RPMI8226 (cell line): Measurements from ENCODE around the gene RASSF10.

Source experiments
- DNase-seq: peaks from one replicate; pipeline ENCODE4 v3.0.0-alpha.2; 2015

RASSF10 gene

DNA sequence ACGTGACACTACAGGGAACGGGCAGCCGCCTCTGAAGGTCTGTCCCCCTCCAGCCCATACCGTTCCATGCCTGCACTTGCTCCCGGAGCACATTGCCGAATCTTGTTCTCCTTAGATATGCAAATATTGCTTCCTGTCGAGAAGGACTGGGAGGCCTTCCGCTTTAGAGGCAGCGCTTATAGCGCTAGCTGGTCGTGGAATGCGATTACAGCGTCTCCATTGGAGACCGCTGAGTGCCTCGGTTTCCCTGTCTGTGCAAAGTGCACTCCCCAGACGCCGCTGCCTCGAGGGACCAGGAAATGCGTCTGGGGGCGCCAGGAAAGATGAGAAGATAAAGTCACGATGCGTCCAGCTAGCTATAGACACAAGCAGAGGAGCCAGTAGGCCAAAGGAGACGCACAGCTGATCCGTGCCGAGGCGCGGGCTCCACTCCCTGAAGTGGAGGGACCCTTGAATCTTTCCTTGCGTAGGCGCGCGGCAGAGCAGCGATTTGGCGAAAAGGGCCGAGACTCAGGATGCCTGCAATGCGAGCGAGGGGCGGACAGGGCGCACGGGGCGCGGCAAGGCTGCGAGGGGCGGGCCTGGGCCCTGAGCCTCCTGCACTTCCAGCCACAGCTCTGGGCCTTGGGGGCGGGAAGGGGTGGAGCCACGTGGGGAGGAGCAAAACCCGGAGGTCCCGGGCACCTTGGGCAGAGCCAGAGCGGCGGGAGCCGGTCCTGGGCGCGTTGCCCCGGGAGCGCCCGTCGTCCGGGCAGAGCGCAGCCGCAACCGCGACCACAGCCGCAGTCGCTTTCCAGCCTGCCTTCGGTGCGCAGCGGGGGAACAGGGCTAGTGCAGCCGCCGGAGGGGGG lies at the start of gene RASSF10:
RASSF10 (plus strand) TSS at position 692 of the 851 bp plus-strand sequence. CDS start 261 bp downstream, outside the sequence.
- DNase-seq, result no peak

DNA sequence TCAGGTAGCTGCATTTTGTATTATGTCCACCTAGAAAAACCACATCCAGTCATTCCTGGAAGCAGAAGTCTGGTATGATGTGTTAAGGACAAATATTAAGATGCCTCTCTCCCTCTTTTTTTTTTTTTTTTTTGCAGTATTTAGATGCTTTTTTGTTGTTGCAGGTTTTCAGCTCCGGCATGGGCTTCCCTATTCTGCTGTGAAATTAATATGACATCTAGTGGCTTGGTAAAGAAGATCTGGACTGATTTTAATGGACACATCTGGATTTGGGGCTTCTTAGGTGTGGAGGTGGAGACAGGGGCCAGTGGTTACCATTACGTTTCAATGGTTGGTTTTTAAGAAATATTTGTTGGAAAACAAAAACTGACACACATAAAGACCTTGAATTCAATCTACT lies 47.5 kb upstream of the RASSF10 start:
- no peak for DNase-seq

DNA sequence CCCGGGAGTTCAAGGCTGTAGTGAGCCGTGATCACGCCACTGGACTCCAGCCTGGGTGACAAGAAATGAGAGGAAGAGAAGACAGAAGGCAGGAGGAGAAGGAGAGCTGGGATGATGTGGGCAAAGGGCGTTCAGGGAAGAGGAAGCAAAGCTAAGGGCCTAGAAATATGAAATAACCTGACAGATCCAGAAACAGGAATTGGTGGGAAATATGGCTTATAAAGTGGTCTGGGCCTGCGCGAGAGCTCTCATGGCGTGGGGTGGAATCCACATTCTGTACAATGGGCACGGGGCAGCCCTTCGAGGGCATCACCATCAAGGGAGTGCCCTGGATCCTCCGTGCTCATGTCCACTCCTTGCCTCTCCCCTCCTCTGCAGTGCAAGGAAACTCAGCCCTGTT lies 46.8 kb upstream of the RASSF10 start:
- no peak for DNase-seq

DNA sequence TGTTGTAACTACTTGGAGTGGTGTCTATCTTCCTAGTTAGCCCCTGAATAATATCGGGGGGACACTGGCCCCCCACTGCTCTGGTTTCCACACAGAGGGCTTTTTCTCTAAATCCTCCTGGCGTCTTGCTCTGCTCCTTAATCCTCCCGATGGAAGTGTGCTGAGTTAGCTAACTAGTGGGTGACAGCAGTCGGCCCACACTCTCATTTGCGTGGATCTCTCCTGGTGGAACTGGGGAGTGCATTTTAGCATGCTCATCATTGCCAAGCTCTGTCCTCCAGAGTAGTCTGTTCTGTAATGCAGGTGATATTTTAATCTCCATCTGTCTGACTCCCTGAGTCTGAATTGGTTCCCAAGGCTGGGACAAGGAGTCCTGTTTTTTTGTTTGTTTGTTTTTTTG lies 46.1 kb upstream of the RASSF10 start:
- no peak for DNase-seq

- peak; percentile 65 for DNase-seq
Measured at GRCh38 chr11:12963792-12964536, 45.2 kb upstream of the RASSF10 start.

- no peak for DNase-seq
Measured at GRCh38 chr11:12964650-12965049, 44.5 kb upstream of the RASSF10 start.

GRCh38 chr11:12966002-12966401 lies 43.1 kb upstream of the RASSF10 start:
- no peak for DNase-seq

DNA sequence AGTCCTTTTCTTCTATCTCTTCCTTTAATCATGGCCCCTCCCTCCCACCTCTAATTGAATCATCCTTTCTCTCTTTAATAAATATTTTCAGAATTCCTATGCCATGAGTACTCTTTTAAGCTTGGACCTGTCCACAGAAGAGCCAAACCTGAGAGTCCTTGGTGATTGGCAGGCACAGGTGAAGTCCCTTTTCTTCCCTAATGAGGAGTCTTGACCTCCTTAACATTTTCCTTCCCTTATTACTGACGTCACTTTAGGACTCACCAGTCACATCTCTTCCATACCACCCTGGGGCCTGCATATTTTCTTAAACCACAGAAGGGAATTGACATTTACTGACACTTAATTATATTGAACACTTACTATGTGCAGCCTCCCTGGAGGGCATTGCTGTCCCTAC lies 41.0 kb upstream of the RASSF10 start:
- DNase-seq, result no peak

GRCh38 chr11:12968826-12969225 lies 40.3 kb upstream of the RASSF10 start:
- DNase-seq, result no peak

GRCh38 chr11:12971955-12972354 lies 37.2 kb upstream of the RASSF10 start:
- DNase-seq, result no peak

DNA sequence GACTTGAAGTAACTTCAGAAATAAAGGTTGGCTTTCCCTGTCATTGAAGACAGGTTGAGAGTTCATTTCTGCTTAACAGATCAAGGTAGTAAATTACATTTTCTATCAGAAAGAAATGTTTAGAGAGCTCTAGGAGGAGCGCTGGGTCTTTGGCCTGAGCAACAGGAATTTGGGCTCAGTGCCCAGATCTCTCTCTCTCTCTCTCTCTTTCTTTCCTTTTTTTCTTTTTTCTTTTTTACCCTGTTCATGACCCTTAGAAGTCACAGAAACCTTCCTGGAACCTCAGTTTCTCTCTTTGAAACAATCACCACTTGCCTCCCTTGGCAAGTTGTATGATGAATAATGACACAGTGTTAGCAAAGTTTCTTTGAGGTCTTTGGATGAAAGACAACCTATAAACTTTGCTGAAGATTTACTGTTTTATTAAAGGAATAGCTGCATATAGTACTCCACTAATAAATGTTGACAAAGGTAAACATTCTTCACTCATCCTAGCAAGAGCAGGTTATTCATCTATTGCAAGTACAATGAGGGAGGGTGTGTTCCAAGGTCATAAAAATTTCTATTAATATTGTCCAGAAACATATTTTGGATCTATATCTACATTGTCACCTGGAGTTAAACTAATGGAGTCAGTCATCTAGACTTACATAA lies 35.5 kb upstream of the RASSF10 start:
- DNase-seq, result no peak

- no peak for DNase-seq
Measured at GRCh38 chr11:12975195-12975594, 33.9 kb upstream of the RASSF10 start.

DNA sequence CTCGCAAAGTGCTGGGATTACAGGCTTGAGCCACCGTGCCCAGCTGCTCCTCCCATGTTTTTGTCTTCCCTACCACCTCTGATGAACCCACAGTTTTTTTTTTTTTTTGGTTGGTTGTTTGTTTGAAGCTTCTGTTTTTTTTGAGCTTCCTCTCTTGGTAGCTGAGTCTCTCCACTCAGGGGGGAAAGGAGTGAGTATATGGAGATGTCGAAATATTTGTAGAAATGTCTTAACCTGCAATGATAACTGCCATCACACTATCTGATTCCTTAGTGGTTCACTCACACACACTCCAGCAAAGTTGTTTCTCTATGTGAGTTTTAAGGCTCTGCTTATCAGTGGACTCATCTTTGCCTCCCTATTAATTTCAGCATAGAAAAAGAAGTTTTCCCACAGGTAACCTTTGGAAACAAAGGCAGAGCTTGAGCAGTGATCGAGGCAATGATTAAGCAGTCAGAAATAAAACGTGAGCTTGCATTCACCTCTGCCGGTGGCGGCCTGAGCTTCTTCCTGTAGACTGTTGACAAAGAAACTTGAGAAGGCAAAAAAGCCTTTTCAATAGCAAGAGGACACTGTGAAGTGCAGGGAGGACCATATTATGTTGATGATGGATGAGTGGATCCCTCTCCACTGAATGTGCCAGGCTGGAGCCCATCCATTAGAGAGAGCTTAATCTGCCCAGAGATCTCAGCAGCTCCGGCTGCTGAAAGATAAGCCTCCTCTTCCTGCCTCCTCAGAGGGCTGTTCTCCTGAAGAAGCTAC lies 29.0 kb upstream of the RASSF10 start:
- no peak for DNase-seq

DNA sequence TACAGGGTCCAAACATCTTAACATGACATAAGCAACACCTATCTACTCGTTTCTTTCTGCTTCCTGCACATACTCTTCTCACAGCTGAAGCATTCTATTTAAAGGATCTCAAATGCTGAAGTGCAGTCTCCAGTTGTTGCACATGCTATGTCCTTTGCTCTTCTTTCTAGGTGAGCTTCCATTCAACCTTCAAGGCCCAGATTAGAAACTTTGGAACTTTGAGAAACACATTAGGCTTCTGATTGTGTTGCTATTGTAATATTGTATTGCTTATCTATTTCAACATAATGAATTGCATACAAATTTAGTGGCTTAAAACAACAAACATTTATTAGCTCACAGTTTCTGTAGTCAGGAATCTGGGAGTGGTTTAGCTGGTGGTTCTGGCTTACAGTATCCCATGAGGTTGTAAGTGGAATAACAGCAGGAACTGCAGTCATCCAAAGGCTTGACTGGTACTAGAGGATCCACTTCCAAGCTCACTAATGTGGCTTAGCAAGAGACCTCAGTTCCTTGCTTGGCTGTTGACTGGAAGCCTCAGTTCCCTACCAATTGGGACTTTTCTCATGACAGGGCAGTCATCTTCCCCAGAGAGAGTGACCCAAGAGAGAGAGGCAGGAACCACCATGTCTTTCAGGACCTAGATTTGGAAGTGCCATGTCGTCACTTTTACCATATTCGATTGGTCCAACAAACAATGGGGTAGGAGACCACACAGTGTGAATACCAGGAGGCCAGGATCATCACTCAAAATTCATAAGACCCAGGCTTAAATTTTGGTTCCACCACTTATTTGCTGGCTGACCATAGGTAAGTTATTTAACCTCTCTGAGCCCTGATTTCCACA lies 27.2 kb upstream of the RASSF10 start:
- no peak for DNase-seq

- DNase-seq, result no peak
Measured at GRCh38 chr11:12983336-12983735, 25.8 kb upstream of the RASSF10 start.

DNA sequence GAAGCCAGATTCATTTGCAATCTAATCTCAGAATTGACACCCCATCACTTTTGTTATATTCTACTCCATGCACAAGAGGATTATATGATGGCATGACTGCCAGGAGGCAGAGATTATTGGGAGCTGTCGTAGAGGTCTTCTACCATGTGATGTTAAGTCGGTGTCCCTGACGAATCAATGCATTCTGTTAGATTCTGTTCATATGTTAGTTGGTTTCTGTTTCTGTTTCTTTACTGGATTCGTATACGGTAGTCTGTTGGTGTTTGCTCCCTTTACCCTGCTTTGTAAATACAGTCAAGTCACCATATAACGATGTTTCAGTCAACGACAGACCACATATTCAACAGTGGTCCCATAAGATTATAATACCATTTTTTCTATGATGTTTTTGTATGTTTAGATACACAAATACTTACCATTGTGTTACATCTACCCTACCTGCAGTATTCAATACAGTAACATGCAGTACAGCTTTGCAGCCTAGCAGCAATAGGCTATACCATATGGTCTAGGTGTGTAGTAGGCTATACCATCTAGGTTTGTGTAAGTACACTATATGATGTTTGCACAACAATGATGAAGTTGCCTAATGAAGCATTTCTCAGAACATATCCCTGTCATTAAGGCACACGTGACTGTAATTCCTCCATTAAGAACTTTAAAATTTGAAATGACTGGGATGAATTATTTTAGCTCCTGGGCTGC lies 22.8 kb upstream of the RASSF10 start:
- no peak for DNase-seq

DNA sequence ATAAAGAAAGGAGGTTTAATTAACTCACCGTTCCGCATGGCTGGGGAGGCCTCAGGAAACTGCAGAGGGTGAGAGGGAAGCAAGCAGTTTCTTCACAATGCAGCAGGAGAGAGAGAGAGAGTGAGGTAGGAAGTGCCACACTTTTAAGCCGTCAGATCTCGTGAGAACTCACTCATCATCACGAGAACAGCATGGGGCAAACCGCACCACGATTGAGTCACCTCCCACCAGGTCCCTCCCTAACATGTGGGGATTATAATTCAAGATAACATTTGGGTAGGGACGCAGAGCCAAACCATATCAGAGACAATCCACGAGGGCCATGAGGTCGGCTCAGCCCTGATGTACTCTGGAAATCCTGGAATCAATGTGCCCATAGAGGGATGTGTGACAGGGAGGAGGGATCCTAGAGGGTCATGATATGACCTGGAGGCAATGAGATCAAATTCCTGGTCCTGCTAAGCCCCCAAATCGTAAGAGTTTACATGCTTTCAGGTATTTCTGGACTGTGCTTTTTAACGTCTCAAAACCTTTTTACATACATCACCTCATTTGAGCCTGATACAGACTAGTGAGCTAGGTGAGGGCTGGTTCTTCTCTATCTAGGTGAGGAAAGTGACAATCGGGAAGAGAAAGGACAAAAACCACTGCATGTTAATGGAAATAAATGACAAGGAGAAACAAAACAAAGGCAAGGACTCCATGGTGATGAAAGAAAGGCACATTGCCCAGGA lies 19.5 kb upstream of the RASSF10 start:
- no peak for DNase-seq

- DNase-seq, result no peak
Measured at GRCh38 chr11:12990162-12990480, 19.0 kb upstream of the RASSF10 start.

- DNase-seq, result no peak
Measured at GRCh38 chr11:12991426-12991825, 17.7 kb upstream of the RASSF10 start.

- DNase-seq, result no peak
Measured at GRCh38 chr11:12993626-12994025, 15.5 kb upstream of the RASSF10 start.

DNA sequence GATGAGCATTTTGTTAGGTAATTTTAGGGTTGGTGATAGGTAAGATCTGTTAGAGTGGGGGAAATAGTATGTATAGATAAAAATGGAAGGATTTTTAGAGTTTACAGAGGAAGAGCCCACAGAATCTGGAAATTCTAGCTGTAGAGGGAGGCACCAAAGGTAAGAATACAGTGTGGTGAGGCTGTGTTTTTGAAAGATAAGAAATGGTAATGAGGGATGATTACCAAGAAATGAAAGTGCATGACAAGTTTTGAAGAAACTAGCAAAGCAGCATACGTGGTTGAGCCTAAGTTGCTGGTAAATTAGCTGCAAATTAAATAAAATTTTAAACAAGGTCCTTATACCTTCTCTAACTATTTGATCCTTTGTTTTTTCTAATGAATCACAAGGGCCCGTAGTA lies 14.6 kb upstream of the RASSF10 start:
- no peak for DNase-seq
